SK-N-MC (cell line): ENCODE data around the gene ZNF407.

Experiments used
- EZH2 ChIP-seq: fragments of 200-600 bp; sonication (generic); IDR thresholded peaks from one replicate; pipeline ENCODE4 v1.6.1; 2017; ENCODE audit warnings: antibody characterized with exemption
- POLR2AphosphoS5 ChIP-seq: IDR thresholded peaks from 2 replicates; pipeline ENCODE4 v1.6.1; 2012; ENCODE audit warnings: mild to moderate bottlenecking, low read depth, low read length, borderline replicate concordance

- TF ChIP-seq POLR2AphosphoS5 (no peak), EZH2 (no peak)
Observed at GRCh38 chr18:74995419-74995736, 397.7 kb downstream of the ZNF407 start.
